ENCODE results near the gene SGTA. TPM values are rescaled to one million over a fixed set of nuclear protein-coding genes. Genes with fewer than 3 reads are reported as not detected.

Gene SGTA
- total RNA-seq, 2 donors from 2014 or later: 73.9 to 81.5 TPM

DNA sequence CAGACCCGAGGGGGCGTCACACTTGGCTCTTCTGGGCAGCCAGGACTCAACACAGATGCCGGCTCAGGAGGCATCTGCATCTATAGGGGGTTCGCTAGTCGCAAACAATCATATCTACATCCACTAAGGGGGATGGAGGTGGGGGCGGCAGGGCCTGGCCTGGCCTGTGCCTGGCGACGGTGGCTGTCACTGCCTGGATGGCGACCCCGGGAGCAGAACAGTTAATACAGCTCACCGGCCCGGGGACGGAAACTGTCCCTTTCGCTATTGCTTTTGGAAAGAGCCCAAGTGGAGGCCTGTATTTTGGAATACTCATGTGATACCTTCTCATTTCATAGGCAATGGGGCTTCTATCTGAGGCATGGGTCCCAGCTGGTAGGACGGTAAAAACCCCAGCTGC, 17.7 kb downstream of the SGTA start:
- Mint-ChIP-seq H3K4me3 (no peak overlapping the region), H3K27ac (no peak overlapping the region), H3K27me3 (ENCODE audit: insufficient read depth) (no peaks in the 10 kb centered on the region), H3K9me3 (no peaks in the 10 kb centered on the region), H3K4me1 (no peaks in the 10 kb centered on the region), H3K36me3 (ENCODE audit: low read depth) (peaks cover 34% of the 10 kb centered on the region)
- Histone ChIP-seq H3K4me1 (ENCODE audit: control insufficient read depth, insufficient read depth, low read length) (no peaks in the 10 kb centered on the region), H3K9me3 (ENCODE audit: control insufficient read depth, low read length) (no peaks in the 10 kb centered on the region), H3K4me3 (ENCODE audit: low read length) (no peak overlapping the region), H3K27ac (ENCODE audit: low read depth, low read length) (peak overlapping the region; percentile 70), H3K27me3 (ENCODE audit: control insufficient read depth, insufficient read depth, low read length, poor library complexity, severe bottlenecking) (no peaks in the 10 kb centered on the region), H3K9ac (ENCODE audit: extremely low read depth, low read length, poor library complexity, severe bottlenecking) (no peak overlapping the region), H3K36me3 (ENCODE audit: control insufficient read depth, insufficient read depth, low read length) (peaks cover 41% of the 10 kb centered on the region)
- TF ChIP-seq, protein P1, sequence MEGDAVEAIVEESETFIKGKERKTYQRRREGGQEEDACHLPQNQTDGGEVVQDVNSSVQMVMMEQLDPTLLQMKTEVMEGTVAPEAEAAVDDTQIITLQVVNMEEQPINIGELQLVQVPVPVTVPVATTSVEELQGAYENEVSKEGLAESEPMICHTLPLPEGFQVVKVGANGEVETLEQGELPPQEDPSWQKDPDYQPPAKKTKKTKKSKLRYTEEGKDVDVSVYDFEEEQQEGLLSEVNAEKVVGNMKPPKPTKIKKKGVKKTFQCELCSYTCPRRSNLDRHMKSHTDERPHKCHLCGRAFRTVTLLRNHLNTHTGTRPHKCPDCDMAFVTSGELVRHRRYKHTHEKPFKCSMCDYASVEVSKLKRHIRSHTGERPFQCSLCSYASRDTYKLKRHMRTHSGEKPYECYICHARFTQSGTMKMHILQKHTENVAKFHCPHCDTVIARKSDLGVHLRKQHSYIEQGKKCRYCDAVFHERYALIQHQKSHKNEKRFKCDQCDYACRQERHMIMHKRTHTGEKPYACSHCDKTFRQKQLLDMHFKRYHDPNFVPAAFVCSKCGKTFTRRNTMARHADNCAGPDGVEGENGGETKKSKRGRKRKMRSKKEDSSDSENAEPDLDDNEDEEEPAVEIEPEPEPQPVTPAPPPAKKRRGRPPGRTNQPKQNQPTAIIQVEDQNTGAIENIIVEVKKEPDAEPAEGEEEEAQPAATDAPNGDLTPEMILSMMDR (conservative IDR thresholded peaks at IDR 0.05): no peak
- 97 to 98% methylated on average over 3 to 14 of the region's 15 CpGs for WGBS, 2 experiments (ENCODE audit: insufficient coverage in 1 of 2, insufficient read length in 1 of 2)
- no peak for DNase-seq

DNA sequence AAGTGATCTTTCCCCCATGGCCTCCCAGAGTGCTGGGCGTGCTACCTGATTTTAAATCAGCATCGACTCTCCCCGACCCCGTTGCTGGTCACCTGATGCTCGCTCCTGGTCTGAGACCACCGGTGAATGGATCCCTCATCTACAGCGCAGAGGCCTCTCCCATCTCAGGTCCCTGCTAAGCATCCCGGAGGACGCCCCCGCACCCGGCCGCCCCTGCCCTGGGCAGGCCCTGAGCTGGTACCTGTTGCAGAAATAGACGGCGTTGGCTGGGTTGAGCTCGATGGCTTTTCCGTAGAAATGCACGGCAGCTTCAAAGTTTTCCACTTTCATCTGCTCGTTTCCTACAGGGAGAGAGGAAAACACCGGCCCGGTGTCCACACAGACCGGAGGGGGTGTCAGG, 18.1 kb downstream of the SGTA start:
- no peaks in the 10 kb centered on the region for H3K9me3 ChIP-seq (ENCODE audit: control insufficient read depth, low read length)
- H3K4me1 ChIP-seq (ENCODE audit: control insufficient read depth, insufficient read depth, low read length): no peaks in the 10 kb centered on the region
- peaks cover 36% of the 10 kb centered on the region for H3K36me3 Mint-ChIP-seq (ENCODE audit: low read depth)
- no peaks in the 10 kb centered on the region for H3K27me3 Mint-ChIP-seq (ENCODE audit: insufficient read depth)
- H3K9me3 Mint-ChIP-seq: no peaks in the 10 kb centered on the region
- no peak overlapping the region for H3K4me3 ChIP-seq (ENCODE audit: low read length)
- H3K4me1 Mint-ChIP-seq: no peaks in the 10 kb centered on the region
- no peak overlapping the region for H3K27ac Mint-ChIP-seq
- no peak overlapping the region for H3K4me3 Mint-ChIP-seq
- DNase-seq: no peak
- TF ChIP-seq, protein P1 (conservative IDR thresholded peaks at IDR 0.05): no peak
- peaks cover 41% of the 10 kb centered on the region for H3K36me3 ChIP-seq (ENCODE audit: control insufficient read depth, insufficient read depth, low read length)
- 94 to 95% methylated on average over 17 to 21 of the region's 21 CpGs for WGBS, 2 experiments (ENCODE audit: insufficient coverage in 1 of 2, insufficient read length in 1 of 2)
- H3K9ac ChIP-seq (ENCODE audit: extremely low read depth, low read length, poor library complexity, severe bottlenecking): no peak overlapping the region
- H3K27me3 ChIP-seq (ENCODE audit: control insufficient read depth, insufficient read depth, low read length, poor library complexity, severe bottlenecking): no peaks in the 10 kb centered on the region
- H3K27ac ChIP-seq (ENCODE audit: low read depth, low read length): no peak overlapping the region

DNA sequence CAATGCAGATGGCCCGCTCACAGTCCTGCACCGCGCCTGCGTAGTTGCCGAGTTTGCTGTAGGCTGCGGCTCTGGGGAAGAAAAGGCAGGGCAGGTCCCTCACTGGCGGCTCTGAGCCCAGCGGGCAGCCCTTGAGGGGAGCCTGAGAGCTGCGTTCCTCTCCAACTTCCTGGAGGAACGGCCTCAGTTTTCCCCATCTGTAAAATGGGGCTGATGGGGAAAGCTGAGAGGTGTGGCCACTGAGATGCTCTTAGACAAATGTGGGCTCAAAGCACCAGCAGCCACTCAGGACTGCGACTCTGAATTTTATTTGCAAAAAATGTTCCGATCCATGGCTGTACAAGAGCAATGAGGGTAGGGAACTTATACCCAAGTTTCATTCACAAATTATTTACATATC, 19.4 kb downstream of the SGTA start:
- WGBS, 2 experiments (ENCODE audit: insufficient coverage in 1 of 2, insufficient read length in 1 of 2): 96 to 98% methylated on average over 7 to 12 of the region's 12 CpGs
- no peaks in the 10 kb centered on the region for H3K9me3 ChIP-seq (ENCODE audit: control insufficient read depth, low read length)
- no peaks in the 10 kb centered on the region for H3K4me1 Mint-ChIP-seq
- TF ChIP-seq, protein P1 (conservative IDR thresholded peaks at IDR 0.05): no peak
- DNase-seq: no peak
- no peak overlapping the region for H3K9ac ChIP-seq (ENCODE audit: extremely low read depth, low read length, poor library complexity, severe bottlenecking)
- no peak overlapping the region for H3K27ac ChIP-seq (ENCODE audit: low read depth, low read length)
- H3K36me3 ChIP-seq (ENCODE audit: control insufficient read depth, insufficient read depth, low read length): peaks cover 49% of the 10 kb centered on the region
- no peak overlapping the region for H3K4me3 Mint-ChIP-seq
- H3K27me3 ChIP-seq (ENCODE audit: control insufficient read depth, insufficient read depth, low read length, poor library complexity, severe bottlenecking): no peaks in the 10 kb centered on the region
- no peaks in the 10 kb centered on the region for H3K4me1 ChIP-seq (ENCODE audit: control insufficient read depth, insufficient read depth, low read length)
- no peaks in the 10 kb centered on the region for H3K9me3 Mint-ChIP-seq
- no peak overlapping the region for H3K27ac Mint-ChIP-seq
- H3K4me3 ChIP-seq (ENCODE audit: low read length): no peak overlapping the region
- H3K27me3 Mint-ChIP-seq (ENCODE audit: insufficient read depth): no peaks in the 10 kb centered on the region
- peaks cover 46% of the 10 kb centered on the region for H3K36me3 Mint-ChIP-seq (ENCODE audit: low read depth)
